HG02981 (cell line): Measurements from ENCODE around the gene CACNA1E.

Experiments
- ATAC-seq: cut with Tn5 transposase; IDR thresholded peaks from one replicate; pipeline ENCODE4 v1.9.1; 2021; ENCODE audit warnings: mild to moderate bottlenecking, moderate library complexity; ENCODE audit not compliant: unreplicated experiment

The CACNA1E gene

DNA sequence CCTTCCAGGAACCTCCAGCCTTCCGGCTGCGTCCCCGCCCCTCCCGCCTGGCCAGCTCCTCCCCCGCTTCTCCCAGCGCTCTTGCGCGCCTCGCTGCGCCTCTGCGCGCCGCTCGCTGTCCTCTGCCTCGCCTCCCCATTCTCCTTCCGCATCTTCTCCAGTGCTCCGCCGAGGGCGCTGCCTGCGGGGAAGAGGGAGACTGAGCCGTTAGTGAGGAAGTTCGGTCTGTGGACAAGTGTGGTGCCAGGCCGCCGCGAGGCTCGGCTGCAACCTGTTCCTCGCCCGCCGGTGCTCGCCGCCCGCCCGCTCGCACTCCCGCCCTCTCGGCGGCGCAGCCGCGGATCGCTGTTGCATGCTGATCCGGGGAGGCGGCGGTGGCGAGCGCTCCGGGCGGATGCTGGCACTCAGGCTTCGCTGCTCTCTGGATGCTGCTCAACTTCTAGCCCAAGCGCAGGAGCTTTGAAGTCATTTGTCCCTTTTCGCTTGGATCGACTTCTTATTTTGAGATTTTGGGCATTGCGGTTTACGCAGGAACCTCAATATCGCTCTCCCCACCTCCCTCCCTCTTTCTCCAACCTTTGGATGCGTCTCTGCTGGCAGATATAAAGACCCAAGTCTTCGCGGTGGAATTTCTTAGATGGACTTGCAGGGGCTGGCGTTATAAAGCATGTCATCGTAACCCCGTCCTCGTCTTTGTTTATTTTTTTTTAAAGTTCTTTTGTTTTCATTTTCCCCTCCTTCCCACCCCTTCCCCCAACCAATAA lies 614 bp upstream of the CACNA1E start:
- ATAC-seq: peak; percentile 50

DNA sequence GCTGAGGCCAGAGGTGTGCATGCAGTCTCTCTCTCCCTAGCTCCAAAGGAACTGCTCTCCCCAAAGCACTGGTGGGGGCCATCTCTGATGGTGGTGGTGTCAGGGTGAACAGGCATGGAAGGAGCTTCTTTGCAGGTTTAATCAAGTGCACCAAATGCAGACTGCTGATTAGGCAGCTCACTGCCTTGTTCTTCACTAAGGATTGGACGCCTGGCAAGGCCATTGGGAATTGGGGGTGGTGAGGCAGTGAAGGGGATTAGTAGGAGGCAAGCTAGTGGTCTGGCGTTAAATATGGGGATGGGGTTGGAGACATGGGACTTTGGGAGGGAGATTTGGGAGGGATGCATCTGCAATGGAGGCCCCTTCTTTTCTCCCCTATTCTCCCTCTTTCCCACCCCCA lies 1.5 kb downstream of the CACNA1E start:
- no peak for ATAC-seq

DNA sequence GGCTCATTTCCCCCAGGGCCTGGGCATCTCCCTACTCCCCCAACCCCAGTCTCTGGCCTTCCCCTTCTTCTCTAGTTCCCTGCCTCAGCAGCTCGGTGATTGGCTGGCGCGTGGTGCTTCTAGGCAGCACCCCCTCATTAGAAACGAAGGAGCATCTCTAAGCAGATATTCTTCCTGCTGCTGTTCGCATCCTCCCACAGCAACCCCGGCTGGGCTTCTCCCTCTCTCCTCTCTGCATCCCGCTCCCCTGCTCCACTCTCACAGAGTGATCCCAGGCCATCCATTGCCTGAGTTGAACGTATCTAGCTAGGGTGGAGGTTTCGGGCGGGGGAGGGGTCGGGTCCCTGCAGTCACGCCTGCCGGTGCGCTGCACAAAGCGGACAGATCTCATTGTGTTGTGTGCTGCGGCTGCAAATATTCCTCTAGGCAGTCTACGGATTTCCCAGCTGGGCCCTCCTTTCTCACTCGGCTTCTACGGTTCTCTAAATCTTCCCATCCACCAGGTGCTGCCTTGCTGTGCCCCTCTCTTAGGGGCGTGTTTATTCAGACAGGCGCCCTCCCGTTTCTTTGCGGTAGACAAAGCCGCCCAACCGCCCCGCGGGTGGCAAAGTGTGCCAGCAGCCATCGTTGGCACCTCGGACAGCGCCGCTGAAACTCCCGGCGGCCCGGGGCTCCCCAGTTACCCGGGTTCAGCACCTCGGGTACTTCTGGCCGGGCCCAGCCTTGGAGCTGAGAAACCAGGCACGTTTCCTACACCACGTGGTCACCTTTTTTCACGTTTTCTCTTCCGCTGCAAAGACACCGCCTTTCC lies 2.2 kb downstream of the CACNA1E start:
- no peak for ATAC-seq

DNA sequence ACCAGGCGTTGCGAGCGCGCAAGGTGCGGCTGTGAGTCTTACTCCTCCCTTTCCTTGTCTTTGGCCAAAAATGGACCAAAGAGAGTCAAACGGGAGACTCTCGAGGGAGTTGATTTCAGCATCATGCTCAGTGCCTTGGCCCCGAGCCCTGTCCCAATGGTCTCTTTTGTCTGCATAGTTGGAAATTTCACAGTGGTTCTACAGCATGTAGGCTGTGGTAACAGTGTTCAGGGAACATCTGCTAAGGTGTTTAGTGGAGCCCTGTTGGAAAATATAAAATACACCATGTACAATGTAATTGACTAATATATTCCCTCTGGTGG lies 2.7 kb downstream of the CACNA1E start:
- ATAC-seq: no peak

DNA sequence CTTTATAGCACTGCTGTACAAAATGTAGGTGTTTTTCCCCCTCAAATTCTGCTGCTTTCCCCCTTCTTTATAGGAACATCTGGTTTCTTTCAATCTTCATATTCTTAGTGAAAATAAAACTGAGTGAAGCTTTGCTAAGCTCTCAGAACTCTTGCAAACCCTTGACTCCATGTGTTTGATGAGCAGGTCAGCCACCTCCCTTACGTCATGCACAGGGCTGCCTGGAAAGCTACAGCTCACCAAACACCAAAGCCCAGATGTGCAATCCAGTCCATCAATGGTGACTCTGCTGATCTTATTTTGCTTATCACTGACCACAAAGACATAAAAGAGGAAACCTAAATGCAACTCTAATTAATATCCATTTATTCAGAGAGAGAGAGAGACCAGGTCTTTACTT lies 5.5 kb downstream of the CACNA1E start:
- no peak for ATAC-seq

DNA sequence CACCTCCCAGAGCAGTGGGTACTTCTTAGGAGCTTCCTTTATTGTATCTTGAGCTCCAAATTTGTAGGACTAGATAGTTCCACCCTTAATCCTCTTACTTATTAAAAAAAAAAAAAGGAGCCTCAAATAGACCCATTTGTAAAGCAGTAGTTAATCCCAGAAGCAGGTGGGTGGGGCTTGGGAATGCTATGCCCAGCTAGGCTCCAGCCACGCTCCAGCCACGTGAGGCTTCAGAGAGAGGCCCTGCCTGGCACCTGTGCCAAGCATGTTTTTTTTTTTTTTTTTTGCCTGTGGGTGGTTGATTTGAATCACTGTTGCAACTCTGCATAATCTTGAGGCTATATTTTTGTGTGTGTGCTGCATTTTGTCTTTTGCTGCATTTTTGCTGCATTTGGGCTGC lies 7.0 kb downstream of the CACNA1E start:
- no peak for ATAC-seq

DNA sequence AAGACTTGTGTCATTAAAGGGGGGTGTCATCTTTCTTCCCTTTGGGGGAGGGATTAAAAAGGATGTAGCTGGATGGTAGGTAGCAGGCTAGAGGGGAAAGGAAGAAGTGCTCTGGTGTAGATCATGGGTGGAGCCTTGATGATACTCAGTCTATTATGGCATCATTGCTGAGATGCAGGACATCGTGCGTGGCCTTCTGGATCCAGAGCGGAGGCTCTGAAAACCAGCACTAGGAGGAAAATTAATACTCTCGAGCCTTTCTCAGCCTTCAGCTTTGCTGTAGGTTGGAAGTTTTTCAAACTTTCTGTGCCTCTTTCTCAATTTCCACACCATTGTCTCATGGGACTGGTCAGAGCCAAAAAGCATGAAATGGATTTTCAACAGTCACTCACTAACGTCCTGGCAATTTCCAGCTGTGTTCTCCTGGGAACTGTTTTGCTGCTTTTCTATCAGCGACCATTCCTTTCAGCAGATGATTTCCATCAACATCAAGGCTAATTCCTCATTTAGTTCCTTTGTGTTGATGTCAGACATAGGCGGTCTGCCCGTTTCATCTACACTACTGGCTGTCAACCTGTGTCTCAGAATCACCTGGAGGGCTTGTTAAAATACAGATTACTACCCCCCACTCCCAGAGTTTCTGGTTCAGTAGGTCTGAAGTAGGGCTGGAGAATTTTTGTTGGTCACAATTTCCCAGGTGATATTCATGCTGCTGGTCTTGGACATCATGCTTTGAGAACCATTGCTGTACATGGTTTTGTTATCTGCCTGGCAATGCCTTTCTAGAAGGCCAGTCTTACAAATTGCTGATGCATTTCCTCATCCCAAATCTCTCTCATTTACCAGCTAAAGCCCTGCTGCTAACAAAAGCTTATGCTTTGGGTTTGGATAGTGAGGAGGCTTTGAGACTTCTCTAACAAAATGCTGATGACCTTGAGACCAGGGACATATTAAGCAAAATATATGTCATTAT lies 7.7 kb downstream of the CACNA1E start:
- ATAC-seq: no peak

DNA sequence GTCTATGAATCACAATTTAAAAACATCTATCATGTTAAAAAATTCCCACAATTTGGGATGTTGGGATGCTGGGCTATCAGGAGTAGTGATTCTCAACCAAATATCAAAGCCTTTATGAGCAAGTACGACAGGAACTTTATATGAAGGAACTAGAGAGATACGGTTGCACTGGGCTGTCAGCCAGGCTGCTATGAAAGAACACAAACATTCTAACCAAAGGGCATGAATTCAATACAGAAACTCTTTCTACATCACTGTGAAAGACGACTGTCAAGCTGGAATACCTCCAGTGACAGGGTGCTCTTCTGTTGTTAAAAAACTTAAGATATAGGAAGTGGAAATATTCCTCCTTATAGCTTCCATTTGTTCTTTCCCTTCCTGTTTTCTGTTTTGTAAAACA lies 9.8 kb downstream of the CACNA1E start:
- ATAC-seq: no peak

DNA sequence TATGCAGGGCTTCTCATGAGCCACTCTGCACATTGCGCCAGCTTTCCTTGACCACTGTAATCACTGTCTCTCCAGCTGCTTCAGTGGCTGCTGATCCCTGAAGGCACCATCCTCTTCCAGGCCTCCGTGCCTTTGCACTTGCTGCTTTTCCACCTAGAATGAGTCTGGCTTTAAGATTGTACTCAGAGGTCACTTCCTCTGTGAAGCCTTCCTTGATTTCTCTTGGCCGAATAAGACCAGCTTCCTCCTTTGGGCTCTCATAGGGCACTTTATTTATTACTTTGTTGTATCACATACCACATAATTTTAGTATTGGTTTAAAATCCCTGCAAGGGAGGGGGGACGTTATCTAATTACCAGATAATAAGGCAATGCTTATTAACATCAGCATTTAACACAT lies 10.6 kb downstream of the CACNA1E start:
- no peak for ATAC-seq

DNA sequence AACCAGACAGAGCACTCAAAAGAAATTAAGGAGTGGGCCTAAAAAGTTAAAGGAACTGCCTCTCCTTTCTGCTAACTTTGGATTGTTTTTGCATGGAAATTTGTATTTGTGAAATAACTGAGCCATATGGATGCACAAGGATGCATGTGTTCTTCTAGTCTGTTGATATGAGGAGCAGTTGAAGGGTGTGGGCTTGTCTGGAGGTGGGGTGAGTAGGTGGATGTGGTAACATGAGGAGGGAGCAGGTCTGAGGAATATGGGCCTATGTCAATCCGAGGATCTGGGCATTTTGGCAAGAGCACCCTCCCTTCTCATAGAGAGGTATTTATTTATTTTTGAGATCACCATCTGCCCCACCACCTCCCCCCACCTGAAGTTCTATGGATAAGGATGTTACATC lies 13.4 kb downstream of the CACNA1E start:
- ATAC-seq: no peak

DNA sequence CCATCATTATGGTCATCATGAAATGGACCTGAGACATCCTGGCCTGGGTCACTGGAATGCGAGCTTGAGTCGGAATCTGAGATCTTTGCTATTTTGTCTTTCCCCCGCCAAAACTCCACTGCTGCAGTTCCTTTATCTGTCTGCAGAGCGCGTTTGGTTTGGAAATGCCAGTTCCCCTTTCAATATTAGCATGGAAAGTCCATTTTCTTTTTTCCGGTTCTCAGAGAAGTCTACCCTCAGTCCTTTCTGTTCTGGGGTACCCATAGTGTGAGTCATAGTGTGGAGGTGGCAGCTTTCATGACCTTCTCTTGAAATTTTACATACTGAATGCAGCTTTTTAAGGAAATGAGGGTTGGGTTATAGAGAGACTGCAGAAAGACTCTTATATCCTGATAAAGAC lies 14.6 kb downstream of the CACNA1E start:
- ATAC-seq: no peak

DNA sequence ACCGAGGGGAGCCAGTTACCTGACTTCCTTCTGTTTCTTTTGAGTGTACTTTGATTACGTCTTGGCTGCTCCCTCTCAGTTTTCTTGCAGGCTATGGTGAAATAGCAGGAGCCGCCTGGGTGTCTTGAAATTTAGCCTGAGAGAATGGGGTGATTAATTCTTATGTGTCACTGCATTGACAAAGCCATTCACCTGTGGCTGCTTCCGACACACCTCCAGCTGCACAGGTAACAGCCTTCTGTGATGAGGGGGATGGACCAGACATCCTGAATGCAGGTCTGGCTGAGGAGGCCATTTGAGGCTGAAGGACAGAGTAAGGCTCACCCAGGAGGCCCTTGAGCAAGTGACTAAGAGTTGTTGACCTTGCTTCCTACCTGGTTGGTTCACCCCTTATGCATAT lies 16.5 kb downstream of the CACNA1E start:
- no peak for ATAC-seq

DNA sequence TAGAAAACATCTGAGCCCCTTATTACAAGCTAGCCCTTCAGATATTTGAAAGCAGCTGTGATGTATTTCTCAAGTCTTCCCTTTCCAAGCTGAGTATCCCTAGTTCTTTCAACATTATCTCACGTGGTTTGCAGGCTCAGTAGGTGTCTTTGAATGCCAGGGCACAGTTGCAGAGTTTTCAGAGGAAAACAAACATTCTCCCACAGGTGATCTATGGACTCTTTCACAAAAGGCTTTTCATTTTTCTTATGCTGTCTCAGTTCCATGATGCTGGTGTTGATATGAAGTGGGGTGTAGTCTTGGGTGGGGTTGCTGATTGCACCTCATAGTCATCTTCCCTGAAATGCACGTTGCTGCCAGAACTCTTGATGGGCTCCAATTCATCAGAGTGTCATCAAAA lies 17.3 kb downstream of the CACNA1E start:
- ATAC-seq: no peak

DNA sequence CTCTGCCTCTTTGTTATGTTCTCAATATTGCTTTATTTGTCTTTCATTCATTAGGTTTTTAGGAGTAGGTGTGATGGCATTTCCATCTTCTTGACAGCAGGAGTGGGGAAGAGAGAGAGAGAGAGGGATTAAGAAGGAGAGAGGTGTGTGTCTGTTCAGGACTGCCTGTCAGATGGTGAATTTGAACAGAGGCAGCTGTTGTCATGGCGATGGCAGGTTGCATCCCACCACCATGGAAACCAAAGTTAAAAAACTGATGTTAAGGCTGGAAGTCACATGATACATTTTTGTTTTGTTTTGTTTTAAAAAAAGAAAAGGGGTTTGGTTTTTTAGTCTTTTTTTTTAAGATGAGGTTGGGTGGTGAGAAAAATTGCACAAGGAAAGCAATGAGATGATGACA lies 18.3 kb downstream of the CACNA1E start:
- ATAC-seq: no peak

DNA sequence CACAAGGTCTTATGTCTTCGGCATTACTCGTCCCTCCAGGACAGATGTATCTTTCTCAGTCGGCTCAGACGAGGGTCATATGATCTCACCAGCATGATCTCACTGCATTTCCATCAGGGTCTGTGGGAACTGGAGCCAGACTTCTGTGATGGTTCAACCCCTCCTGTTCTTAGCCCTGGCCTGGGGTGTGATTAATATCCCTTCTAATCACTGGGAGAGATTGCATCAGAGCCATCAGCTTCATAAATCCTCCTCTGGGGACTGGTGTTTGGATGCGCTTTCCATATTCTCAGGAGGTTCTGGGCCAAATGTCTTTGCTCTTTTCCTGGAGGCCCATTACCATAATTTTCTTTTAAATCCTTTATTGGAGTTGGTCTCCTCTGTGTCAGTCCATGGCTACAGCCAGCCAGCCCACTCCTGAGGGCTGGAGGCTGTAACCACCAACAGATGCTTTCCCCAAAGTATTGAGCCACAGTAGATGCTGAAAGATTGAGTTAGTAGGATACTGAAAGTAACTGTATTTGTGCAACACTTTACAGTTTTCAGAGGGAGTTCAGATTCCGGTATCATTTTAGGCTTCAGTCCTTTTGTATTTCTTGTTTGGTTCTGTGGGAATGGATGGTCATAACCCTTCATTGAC lies 20.0 kb downstream of the CACNA1E start:
- no peak for ATAC-seq

DNA sequence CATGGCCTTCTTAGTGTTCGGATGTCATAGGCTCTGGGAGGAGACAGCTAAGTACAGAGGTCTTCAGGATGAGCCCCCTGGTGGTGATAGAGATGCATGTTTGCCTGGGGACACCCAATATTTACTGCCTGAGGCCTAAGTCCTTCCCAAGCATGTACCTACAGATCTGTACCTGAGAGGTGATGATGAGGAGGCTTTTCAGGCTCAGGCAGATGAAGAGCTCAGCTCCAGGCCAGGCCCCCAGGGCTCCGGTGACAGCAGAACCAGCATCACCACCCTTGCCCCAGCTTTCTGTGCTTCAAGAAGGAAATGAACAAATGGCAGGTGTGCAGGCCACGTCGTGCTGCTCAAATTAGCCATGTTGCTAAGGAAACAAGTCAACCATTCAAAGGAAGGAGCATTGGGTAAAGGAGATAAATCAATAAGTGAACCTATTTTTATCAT lies 21.1 kb downstream of the CACNA1E start:
- peak; percentile 57 for ATAC-seq

DNA sequence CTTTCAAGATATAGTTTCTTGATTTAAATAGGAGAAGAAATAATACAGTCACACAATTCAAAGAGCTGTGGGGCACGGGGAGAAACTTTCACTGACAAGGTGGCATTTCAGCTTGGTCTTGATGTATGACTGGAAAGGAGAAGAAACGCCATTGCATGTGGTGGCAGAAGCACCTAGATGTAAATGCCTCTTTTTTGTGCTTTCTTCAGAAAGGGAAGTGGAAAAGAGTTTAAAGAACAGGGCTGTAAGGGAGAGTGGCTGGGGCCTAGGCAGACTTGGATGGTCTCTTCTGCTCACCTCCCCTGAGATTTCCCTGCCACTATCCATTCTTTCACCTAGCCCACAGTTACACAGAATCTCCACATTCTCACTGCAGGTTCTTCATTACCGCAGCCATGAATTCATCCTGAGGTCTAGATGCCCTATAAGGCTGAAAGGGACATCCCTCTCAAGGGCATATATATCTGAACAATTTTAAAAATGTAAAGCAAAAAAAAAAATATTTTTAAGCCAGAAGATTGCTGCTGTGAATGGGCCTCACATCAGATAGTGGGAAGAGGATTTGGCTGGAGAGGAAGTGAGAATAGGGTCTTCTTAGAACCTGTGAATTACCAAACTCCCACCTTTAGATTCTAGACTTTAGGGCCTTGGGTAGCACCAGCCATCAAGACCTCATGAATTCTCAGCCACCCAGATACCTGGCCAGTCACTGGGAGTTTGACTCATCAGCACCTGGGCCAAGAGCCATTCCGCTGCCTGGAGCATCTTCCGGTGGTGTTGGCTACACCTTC lies 23.4 kb downstream of the CACNA1E start:
- no peak for ATAC-seq

DNA sequence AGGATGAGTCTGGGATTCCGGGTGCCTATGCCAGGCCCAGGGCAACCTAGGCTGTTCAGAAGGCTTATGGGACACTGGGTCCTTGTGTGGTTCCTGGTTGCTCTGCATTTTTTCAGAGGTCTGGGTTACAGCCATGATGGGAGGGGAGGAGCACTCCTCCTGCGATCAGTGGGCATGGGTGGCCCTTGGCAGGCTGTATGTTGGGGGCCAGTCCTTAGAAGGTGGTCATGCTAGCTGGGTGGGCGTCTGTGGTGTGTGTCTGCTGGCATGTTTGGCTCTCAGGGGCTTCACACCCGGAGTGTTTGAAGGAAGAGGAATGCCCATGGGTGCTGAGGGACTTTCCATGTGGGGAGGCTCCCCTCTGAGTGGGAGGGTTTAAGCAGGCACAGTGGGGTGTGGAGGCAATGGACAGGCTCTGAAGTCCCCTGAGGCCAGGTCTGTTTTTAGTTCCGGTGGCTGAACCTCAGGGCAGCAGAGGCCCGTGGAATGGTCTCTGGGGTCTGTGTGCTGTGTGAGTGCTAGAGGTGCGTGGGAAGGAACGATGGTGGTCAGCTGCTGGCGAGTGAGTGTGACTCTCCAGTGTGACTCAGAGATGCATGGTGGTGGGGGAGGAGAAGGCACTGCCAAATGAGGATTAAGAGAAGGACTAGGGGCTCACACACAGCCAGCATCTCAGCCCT lies 25.3 kb downstream of the CACNA1E start:
- peak; percentile 29 for ATAC-seq

DNA sequence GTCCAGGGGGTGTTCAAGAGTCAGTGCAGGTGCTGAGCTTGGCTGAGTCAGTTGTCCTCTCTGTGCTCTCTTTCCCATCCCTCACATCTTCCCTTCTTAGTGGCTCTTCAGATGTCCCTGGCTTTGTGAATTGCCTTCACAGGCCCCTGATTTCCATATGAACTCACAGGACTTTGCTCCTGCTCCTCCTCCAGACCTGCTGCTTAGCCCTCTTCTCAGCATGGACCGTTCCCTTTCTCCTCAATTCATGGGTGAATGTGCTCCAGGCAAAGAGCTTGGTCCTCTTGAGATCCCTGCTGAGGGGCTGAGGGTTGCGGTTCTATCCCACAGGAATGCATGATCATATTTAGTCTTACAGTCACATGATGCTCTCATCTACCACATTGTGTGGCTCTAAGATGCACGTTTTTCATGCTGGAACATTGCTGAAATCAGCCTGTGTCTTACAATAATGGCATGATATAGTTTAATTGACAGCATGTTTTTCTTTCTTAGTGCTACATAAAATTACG lies 30.5 kb downstream of the CACNA1E start:
- peak; percentile 5 for ATAC-seq
